ENCODE measurements around the gene KIRREL3. TPM values are rescaled to one million over a fixed set of nuclear protein-coding genes. Genes with fewer than 3 reads are reported as not detected.

The KIRREL3 gene
- total RNA-seq, 2 experiments from 2014 or later = not detected

- Histone ChIP-seq H3K27me3 (ENCODE audit: control insufficient read depth in 1 of 2, insufficient read depth in 2 of 2, low read length in 2 of 2) (peaks cover 0 to 3% of the 10 kb centered on the region in 2 experiments), H3K4me3 (ENCODE audit: low read length) (no peak overlapping the region), H3K9me3 (ENCODE audit: control insufficient read depth in 1 of 2, insufficient read depth in 1 of 2, low read length in 2 of 2) (peaks cover 0 to 5% of the 10 kb centered on the region in 2 experiments), H3K36me3 (ENCODE audit: insufficient read depth, low read length) (no peaks in the 10 kb centered on the region), H3K4me1 (ENCODE audit: insufficient read depth, low read length) (no peaks in the 10 kb centered on the region), H3K27ac (ENCODE audit: low read depth in 1 of 2, low read length in 2 of 2) (no peak overlapping the region)
- Mint-ChIP-seq H3K27ac (no peak overlapping the region), H3K4me1 (ENCODE audit: low read depth) (no peaks in the 10 kb centered on the region), H3K9me3 (no peaks in the 10 kb centered on the region), H3K4me3 (no peak overlapping the region), H3K36me3 (ENCODE audit: low read depth) (no peaks in the 10 kb centered on the region), H3K27me3 (peaks cover 4% of the 10 kb centered on the region)
- DNase-seq (no peak), ATAC-seq (ENCODE audit: poor library complexity) (no peak)
- intact Hi-C loops (cut with DNase I, micrococcal nuclease) = no loop called here
- POLR2A ChIA-PET = no interaction called here
- CTCF ChIA-PET = no interaction called here
- TF ChIP-seq CTCF (IDR thresholded peaks at IDR 0.05) = no peak
Observed at GRCh38 chr11:126700768-126701519, 299.6 kb downstream of the KIRREL3 start.

GRCh38 chr11:126698576-126698975 lies 302.0 kb downstream of the KIRREL3 start:
- no peak overlapping the region for H3K27ac Mint-ChIP-seq
- Histone ChIP-seq H3K4me1 (ENCODE audit: insufficient read depth, low read length) (no peaks in the 10 kb centered on the region), H3K4me3 (ENCODE audit: low read length) (no peak overlapping the region), H3K27me3 (ENCODE audit: control insufficient read depth in 1 of 2, insufficient read depth in 2 of 2, low read length in 2 of 2) (peaks cover 0 to 3% of the 10 kb centered on the region in 2 experiments), H3K27ac (ENCODE audit: low read depth in 1 of 2, low read length in 2 of 2) (no peak overlapping the region), H3K9me3 (ENCODE audit: control insufficient read depth in 1 of 2, insufficient read depth in 1 of 2, low read length in 2 of 2) (peaks cover 0 to 9% of the 10 kb centered on the region in 2 experiments), H3K36me3 (ENCODE audit: insufficient read depth, low read length) (no peaks in the 10 kb centered on the region)
- H3K27me3 Mint-ChIP-seq = peaks cover 4% of the 10 kb centered on the region
- ATAC-seq (ENCODE audit: poor library complexity) = no peak
- ChIA-PET CTCF (no interaction called here), POLR2A (no interaction called here)
- no peaks in the 10 kb centered on the region for H3K4me1 Mint-ChIP-seq (ENCODE audit: low read depth)
- H3K9me3 Mint-ChIP-seq = no peaks in the 10 kb centered on the region
- TF ChIP-seq CTCF (IDR thresholded peaks at IDR 0.05) = no peak
- no peaks in the 10 kb centered on the region for H3K36me3 Mint-ChIP-seq (ENCODE audit: low read depth)
- DNase-seq = no peak
- no peak overlapping the region for H3K4me3 Mint-ChIP-seq
- intact Hi-C loops (cut with DNase I, micrococcal nuclease) = no loop called here

- POLR2A ChIA-PET = no interaction called here
- Histone ChIP-seq H3K36me3 (ENCODE audit: insufficient read depth, low read length) (no peaks in the 10 kb centered on the region), H3K9me3 (ENCODE audit: control insufficient read depth in 1 of 2, insufficient read depth in 1 of 2, low read length in 2 of 2) (peaks cover 0 to 11% of the 10 kb centered on the region in 2 experiments), H3K4me1 (ENCODE audit: insufficient read depth, low read length) (no peaks in the 10 kb centered on the region), H3K27me3 (ENCODE audit: control insufficient read depth in 1 of 2, insufficient read depth in 2 of 2, low read length in 2 of 2) (peaks cover 0 to 3% of the 10 kb centered on the region in 2 experiments), H3K4me3 (ENCODE audit: low read length) (no peak overlapping the region), H3K27ac (ENCODE audit: low read depth in 1 of 2, low read length in 2 of 2) (no peak overlapping the region)
- CTCF ChIA-PET = no interaction called here
- Mint-ChIP-seq H3K36me3 (ENCODE audit: low read depth) (no peaks in the 10 kb centered on the region), H3K4me1 (ENCODE audit: low read depth) (no peaks in the 10 kb centered on the region), H3K27me3 (peaks cover 4% of the 10 kb centered on the region), H3K27ac (no peak overlapping the region), H3K9me3 (no peaks in the 10 kb centered on the region), H3K4me3 (no peak overlapping the region)
- intact Hi-C loops (cut with DNase I, micrococcal nuclease) = no loop called here
- ATAC-seq (ENCODE audit: poor library complexity) (no peak), DNase-seq (no peak)
- TF ChIP-seq CTCF (IDR thresholded peaks at IDR 0.05) = no peak
Observed at GRCh38 chr11:126697936-126698335, 302.6 kb downstream of the KIRREL3 start.

All from CD4-positive, alpha-beta T cell (primary cell).